Esophagus muscularis mucosa (tissue), 3 donors: ENCODE data around the gene RBM8A.

Source experiments
- POLR2A ChIP-seq: fragments of 450-650 bp; IDR thresholded peaks from one replicate; pipeline ENCODE4 v1.6.1; 2017; ENCODE audit warnings: antibody characterized with exemption, moderate library complexity, mild to moderate bottlenecking, low read depth
- POLR2AphosphoS5 ChIP-seq, 2 donors: sonication (generic); formaldehyde crosslinking; IDR thresholded peaks; one replicate each; pipeline ENCODE4 v1.6.1; 2017; ENCODE audit warnings: antibody characterized with exemption in 2 of 2
- TF ChIP-seq, protein P1 (sequence below), 3 experiments: fragments of 200-600 bp in 2 of 3; fragments of 450-650 bp in 1 of 3; sonication (generic) in 2 of 3; IDR thresholded peaks; one replicate each; pipeline ENCODE4 v1.5.1; 2017 to 2019; ENCODE audit warnings: antibody characterized with exemption in 3 of 3, mild to moderate bottlenecking in 2 of 3, moderate library complexity in 1 of 3

DNA sequence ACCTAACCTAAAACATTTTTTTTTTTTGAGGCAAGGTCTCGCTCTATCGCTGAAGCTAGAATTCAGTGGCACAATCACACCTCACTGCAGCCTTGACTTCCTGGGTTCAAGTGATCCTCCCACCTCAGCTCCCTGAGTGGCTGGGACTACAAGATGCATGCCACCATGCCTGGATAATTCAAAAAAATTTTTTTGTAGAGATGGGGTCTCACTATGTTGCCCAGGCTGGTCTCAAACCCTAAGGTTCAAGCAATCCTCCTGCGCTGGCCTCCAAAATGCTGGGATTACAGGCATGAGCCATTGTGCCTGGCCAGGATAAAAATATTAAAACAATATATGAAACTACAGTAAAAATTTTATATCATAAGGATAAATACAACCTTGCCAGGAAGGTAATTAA, 25.6 kb upstream of the RBM8A start:
- TF ChIP-seq, protein P1, sequence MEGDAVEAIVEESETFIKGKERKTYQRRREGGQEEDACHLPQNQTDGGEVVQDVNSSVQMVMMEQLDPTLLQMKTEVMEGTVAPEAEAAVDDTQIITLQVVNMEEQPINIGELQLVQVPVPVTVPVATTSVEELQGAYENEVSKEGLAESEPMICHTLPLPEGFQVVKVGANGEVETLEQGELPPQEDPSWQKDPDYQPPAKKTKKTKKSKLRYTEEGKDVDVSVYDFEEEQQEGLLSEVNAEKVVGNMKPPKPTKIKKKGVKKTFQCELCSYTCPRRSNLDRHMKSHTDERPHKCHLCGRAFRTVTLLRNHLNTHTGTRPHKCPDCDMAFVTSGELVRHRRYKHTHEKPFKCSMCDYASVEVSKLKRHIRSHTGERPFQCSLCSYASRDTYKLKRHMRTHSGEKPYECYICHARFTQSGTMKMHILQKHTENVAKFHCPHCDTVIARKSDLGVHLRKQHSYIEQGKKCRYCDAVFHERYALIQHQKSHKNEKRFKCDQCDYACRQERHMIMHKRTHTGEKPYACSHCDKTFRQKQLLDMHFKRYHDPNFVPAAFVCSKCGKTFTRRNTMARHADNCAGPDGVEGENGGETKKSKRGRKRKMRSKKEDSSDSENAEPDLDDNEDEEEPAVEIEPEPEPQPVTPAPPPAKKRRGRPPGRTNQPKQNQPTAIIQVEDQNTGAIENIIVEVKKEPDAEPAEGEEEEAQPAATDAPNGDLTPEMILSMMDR (IDR thresholded peaks at IDR 0.05), result no peak
- TF ChIP-seq POLR2A, result no peak
- TF ChIP-seq POLR2AphosphoS5 (IDR thresholded peaks at IDR 0.05), result no peak
